HepG2 (cell line): ENCODE results near the gene RER1. TPM values are rescaled to one million over a fixed set of nuclear protein-coding genes. Genes with fewer than 3 reads are reported as not detected.

ENCODE experiments used
- AKNA ChIP-seq: sonication (generic); formaldehyde crosslinking; IDR thresholded peaks from 2 replicates; pipeline ENCODE4 v1.4.0; 2020; ENCODE audit warnings: missing genetic modification reagents, borderline replicate concordance
- ARID3A ChIP-seq: IDR thresholded peaks from 2 replicates; pipeline ENCODE4 v1.6.1; 2012; ENCODE audit warnings: low read depth, low read length, improper control_type of control experiment
- GTF2F1 ChIP-seq: fragments of 150-350 bp; IDR thresholded peaks from 2 replicates; pipeline ENCODE4 v1.6.1; 2014; ENCODE audit warnings: low read length
- HES4 ChIP-seq: sonication (generic); formaldehyde crosslinking; IDR thresholded peaks from 2 replicates; pipeline ENCODE4 v1.9.0; 2021; ENCODE audit warnings: mild to moderate bottlenecking, missing genetic modification reagents, borderline replicate concordance
- MNT ChIP-seq: fragments of 450-650 bp; IDR thresholded peaks from 2 replicates; pipeline ENCODE4 v1.6.1; 2016
- NR3C1 ChIP-seq: sonication (generic); formaldehyde crosslinking; IDR thresholded peaks from 2 replicates; pipeline ENCODE4 v1.4.0; 2020; ENCODE audit warnings: missing genetic modification reagents
- PCBP2 ChIP-seq: fragments of 200-400 bp; formaldehyde crosslinking; optimal IDR thresholded peaks from 2 replicates; pipeline ENCODE3; 2018; ENCODE audit warnings: low read length, low read depth; ENCODE audit not compliant: poor library complexity, severe bottlenecking
- SRSF1 ChIP-seq: fragments of 200-400 bp; formaldehyde crosslinking; optimal IDR thresholded peaks from 2 replicates; pipeline ENCODE3; 2017; ENCODE audit warnings: mild to moderate bottlenecking, low read depth, low read length, moderate library complexity
- THRA ChIP-seq: sonication (generic); formaldehyde crosslinking; IDR thresholded peaks from 2 replicates; pipeline ENCODE4 v1.4.0; 2020; ENCODE audit warnings: missing genetic modification reagents, borderline replicate concordance
- THYN1 ChIP-seq: sonication (generic); formaldehyde crosslinking; IDR thresholded peaks from 2 replicates; pipeline ENCODE4 v1.8.1; 2023; ENCODE audit warnings: low read depth, mild to moderate bottlenecking, moderate library complexity, missing genetic modification reagents, borderline replicate concordance
- ZNF136 ChIP-seq: sonication (generic); formaldehyde crosslinking; IDR thresholded peaks from 2 replicates; pipeline ENCODE4 v1.8.1; 2022; ENCODE audit warnings: low read depth, mild to moderate bottlenecking, moderate library complexity, missing genetic modification reagents
- ZNF30 ChIP-seq: sonication (generic); formaldehyde crosslinking; IDR thresholded peaks from 2 replicates; pipeline ENCODE4 v1.5.0; 2020; ENCODE audit warnings: mild to moderate bottlenecking, missing genetic modification reagents
- ZNF317 ChIP-seq: sonication (generic); formaldehyde crosslinking; IDR thresholded peaks from 2 replicates; pipeline ENCODE4 v1.5.0; 2020; ENCODE audit warnings: mild to moderate bottlenecking, missing genetic modification reagents
- ZNF335 ChIP-seq: sonication (generic); formaldehyde crosslinking; IDR thresholded peaks from 2 replicates; pipeline ENCODE4 v1.4.0; 2020; ENCODE audit warnings: missing genetic modification reagents
- ZNF546 ChIP-seq: sonication (generic); formaldehyde crosslinking; conservative IDR thresholded peaks from 2 replicates; pipeline ENCODE4 v1.8.1; 2023; ENCODE audit warnings: mild to moderate bottlenecking, missing genetic modification reagents
- ZNF607 ChIP-seq: sonication (generic); formaldehyde crosslinking; IDR thresholded peaks from 2 replicates; pipeline ENCODE4 v1.5.1; 2020; ENCODE audit warnings: missing genetic modification reagents, mild to moderate bottlenecking, borderline replicate concordance
- polyA plus RNA-seq, 8 experiments: library from polyadenylated mRNA; depleted of rRNA in 3 of 8; stranded (reverse) in 7 of 8; unstranded in 1 of 8; fragments of >200 nt; fragmentation: Illumina TruSeq in 4 of 8; extraction: Trizol in 4 of 8; gene quantifications; 2 replicates each; pipeline versions ENCODE4 v1.2.1 to v1.2.3, GENCODE V29; 2011 to 2016; ENCODE audit warnings: low read depth in 4 of 8, missing spikeins in 1 of 8, mixed read lengths in 1 of 8; ENCODE audit not compliant: insufficient read depth in 1 of 8
- total RNA-seq, 5 experiments: library from RNA; depleted of rRNA; stranded (reverse); fragments of >200 nt; fragmentation: Illumina TruSeq; extraction: Trizol; gene quantifications; 2 replicates each; pipeline ENCODE4 v1.2.3, GENCODE V29; 2016; ENCODE audit warnings: low read depth in 1 of 5

The RER1 gene
- total and polyA plus RNA-seq, 2 of the 13 experiments (the other 11 are each of a cell fraction or from before 2014, with no cell fraction given): 128 to 164 TPM

GRCh38 chr1:2384130-2384860 lies 7.3 kb upstream of the RER1 start (continued):
- TF ChIP-seq AKNA (CRISPR knock-in tag) (no peak), PCBP2 (no peak), ZNF546 (CRISPR knock-in tag) (no peak), ARID3A (no peak), SRSF1 (no peak), HES4 (no peak), THRA (CRISPR knock-in tag) (no peak), ZNF335 (CRISPR knock-in tag) (no peak), NR3C1 (CRISPR knock-in tag) (no peak), ZNF136 (CRISPR knock-in tag) (no peak), ZNF317 (0 out of 2 replicates have a peak, but pooled peaks have one; percentile 60), THYN1 (CRISPR knock-in tag) (no peak), GTF2F1 (no peak), MNT (no peak), ZNF30 (no peak), ZNF607 (no peak)
